HG03095 (cell line): ENCODE results near the gene RPTOR.
"Not testable (repeated sequence)": the region's sequence is repeated elsewhere in the genome, so short reads cannot be mapped to it uniquely, and the experiment has no call there.

ENCODE experiments used
- ATAC-seq: cut with Tn5 transposase; IDR thresholded peaks from one replicate; pipeline ENCODE4 v1.9.1; 2021; ENCODE audit warnings: moderate library complexity; ENCODE audit not compliant: unreplicated experiment

RPTOR gene

GRCh38 chr17:80544655-80545498 lies at the start of gene RPTOR:
Gene RPTOR (plus strand): TSS chr17:80544838. CDS start chr17:80545630, 792 bp downstream.
- ATAC-seq: peak; percentile 74

- ATAC-seq: no peak
Measured at GRCh38 chr17:80497726-80498241, 46.9 kb upstream of the RPTOR start.

- no peak for ATAC-seq
Measured at GRCh38 chr17:80498242-80498919, 46.3 kb upstream of the RPTOR start.

GRCh38 chr17:80498920-80499410 lies 45.7 kb upstream of the RPTOR start:
- no peak for ATAC-seq

- ATAC-seq: no peak
Measured at GRCh38 chr17:80499560-80499959, 45.1 kb upstream of the RPTOR start.

- no peak for ATAC-seq
Measured at GRCh38 chr17:80499961-80500665, 44.5 kb upstream of the RPTOR start.

- no peak for ATAC-seq
Measured at GRCh38 chr17:80501741-80502577, 42.7 kb upstream of the RPTOR start.

GRCh38 chr17:80502578-80502877 lies 42.1 kb upstream of the RPTOR start:
- ATAC-seq: no peak

- no peak for ATAC-seq
Measured at GRCh38 chr17:80503031-80503430, 41.6 kb upstream of the RPTOR start.

- ATAC-seq: no peak
Measured at GRCh38 chr17:80503921-80504320, 40.7 kb upstream of the RPTOR start.

GRCh38 chr17:80504686-80505413 lies 39.8 kb upstream of the RPTOR start:
- ATAC-seq: no peak

GRCh38 chr17:80507177-80507576 lies 37.5 kb upstream of the RPTOR start:
- ATAC-seq: not testable (repeated sequence)

GRCh38 chr17:80507965-80508364 lies 36.7 kb upstream of the RPTOR start:
- no peak for ATAC-seq

GRCh38 chr17:80509311-80509710 lies 35.3 kb upstream of the RPTOR start:
- ATAC-seq: no peak

GRCh38 chr17:80510132-80510531 lies 34.5 kb upstream of the RPTOR start:
- ATAC-seq: no peak

GRCh38 chr17:80510772-80511171 lies 33.9 kb upstream of the RPTOR start:
- ATAC-seq: no peak

- no peak for ATAC-seq
Measured at GRCh38 chr17:80511222-80512180, 33.1 kb upstream of the RPTOR start.

- ATAC-seq: no peak
Measured at GRCh38 chr17:80512233-80512632, 32.4 kb upstream of the RPTOR start.

- no peak for ATAC-seq
Measured at GRCh38 chr17:80513201-80513600, 31.4 kb upstream of the RPTOR start.
